GM21381 (cell line): ENCODE data around the gene SH3BP2.
A peak's percentile ranks its signal among the peaks of the same experiment; 100 is the strongest.

Experiments used
- ATAC-seq: cut with Tn5 transposase; IDR thresholded peaks from one replicate; pipeline ENCODE4 v1.9.1; 2021; ENCODE audit warnings: mild to moderate bottlenecking, moderate library complexity; ENCODE audit not compliant: unreplicated experiment

Gene SH3BP2

GRCh38 chr4:2831611-2832308, 38.9 kb downstream of the SH3BP2 start:
- no peak for ATAC-seq

- peak; percentile 70 for ATAC-seq
Measured at GRCh38 chr4:2832309-2832980, 39.6 kb downstream of the SH3BP2 start.

DNA sequence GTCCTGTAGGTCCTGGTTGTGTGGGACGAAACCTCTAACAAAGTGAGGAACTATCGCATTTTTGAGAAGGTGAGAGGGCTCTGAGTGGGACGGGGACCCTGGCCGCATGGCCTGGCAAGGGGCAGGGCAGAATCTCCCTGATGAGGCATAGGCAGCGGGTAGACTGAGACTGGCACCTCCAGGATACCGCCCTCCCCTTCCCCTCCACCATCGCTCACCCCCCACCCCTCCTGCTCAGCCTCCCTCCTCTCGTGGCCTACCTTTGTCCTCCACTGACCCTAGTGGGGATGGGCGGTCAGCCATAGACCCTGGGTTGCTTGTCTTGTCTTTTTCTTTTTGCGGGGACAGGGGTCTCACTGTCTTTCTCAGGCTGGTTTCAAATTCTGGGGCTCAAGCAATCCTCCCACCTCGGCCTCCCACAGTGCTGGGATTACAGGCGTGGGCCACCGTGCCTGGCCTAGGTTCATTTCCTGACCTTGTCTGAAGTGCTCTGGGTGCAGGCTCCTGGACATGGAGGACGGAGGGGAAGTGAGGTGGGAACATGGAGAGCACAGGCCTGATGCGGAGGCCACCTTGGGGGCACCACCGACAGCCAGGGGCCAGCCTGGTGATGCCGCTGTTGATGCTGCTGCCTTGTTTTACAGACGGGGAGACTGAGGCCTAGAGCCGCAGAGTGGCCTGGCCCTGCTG, 40.2 kb downstream of the SH3BP2 start:
- ATAC-seq: peak; percentile 4

GRCh38 chr4:2833671-2834000, 40.8 kb downstream of the SH3BP2 start:
- ATAC-seq: no peak

DNA sequence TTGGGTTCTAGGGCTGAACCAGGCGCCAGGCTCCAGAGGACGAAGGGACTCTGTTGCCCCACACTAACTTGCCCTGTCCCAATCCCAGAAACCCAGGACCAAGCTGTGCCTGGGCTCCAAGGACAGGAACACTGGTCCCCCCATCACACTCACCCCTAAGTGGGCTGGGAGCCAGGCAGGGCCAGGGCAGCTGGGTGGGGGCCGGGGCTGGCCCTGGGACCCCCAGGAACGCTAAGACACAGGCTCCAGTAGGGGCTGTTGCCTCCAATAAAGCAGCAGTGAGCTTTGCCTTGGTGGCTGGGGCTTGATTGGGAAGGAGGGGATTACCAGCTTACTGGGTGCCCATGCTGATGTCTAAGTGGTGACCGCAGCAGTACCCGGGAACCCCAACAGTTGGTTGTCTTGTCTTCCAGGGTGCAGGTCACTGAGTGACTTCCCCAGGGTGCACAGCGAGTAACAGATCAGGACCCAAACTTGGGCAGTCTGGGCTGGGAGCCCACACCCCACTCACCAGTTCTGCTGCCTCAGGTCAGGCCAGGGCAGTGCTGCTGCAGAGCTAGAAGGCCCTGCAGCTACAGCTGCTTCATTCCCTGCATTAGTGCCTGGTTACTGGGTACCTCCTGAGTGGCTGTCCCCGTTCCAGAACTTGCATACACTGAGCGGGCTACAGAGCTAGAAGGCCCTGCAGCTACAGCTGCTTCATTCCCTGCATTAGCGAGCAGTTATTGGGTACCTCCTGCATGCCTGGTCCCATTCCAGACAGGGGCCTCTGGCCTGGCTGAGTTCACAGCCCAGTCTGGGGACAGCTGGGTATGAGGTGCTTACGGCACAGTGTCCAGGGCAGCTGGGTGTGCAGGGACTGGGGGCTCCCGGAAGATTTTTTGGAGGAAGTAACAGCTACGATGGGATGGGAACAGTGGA, 41.4 kb downstream of the SH3BP2 start:
- no peak for ATAC-seq

- ATAC-seq: no peak
Measured at GRCh38 chr4:2835978-2836377, 43.1 kb downstream of the SH3BP2 start.

- ATAC-seq: no peak
Measured at GRCh38 chr4:2836391-2836859, 43.5 kb downstream of the SH3BP2 start.

GRCh38 chr4:2837110-2837903, 44.4 kb downstream of the SH3BP2 start:
- ATAC-seq: no peak

DNA sequence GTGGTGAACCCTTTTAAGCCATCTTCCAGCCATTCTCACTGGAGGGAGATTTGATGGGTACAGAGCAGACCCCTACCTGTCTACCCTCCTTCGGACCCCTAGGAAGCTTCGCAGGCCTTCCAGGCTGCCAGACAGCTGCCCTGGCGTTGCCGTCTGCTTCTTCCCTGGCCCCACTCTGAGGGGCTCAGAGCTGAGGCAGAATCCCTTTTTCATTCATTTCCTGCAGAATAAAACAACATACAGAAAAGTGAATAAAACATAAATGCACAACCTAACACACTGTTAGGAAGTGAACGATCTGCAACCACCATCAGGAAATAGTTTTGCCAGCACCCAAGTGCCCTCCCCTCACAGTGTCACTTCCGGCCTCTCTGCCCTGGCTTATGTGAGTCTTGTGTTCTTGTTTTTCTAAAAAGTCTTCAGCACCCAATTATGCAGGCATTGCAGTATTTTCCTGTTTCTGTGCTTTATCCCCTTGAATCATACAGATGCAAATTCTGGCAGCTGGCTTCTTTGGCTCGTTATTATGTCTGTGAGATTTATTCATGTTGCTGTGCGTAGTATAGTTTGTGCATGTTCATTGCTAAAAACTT, 45.1 kb downstream of the SH3BP2 start:
- no peak for ATAC-seq

GRCh38 chr4:2839060-2839459, 46.2 kb downstream of the SH3BP2 start:
- no peak for ATAC-seq

DNA sequence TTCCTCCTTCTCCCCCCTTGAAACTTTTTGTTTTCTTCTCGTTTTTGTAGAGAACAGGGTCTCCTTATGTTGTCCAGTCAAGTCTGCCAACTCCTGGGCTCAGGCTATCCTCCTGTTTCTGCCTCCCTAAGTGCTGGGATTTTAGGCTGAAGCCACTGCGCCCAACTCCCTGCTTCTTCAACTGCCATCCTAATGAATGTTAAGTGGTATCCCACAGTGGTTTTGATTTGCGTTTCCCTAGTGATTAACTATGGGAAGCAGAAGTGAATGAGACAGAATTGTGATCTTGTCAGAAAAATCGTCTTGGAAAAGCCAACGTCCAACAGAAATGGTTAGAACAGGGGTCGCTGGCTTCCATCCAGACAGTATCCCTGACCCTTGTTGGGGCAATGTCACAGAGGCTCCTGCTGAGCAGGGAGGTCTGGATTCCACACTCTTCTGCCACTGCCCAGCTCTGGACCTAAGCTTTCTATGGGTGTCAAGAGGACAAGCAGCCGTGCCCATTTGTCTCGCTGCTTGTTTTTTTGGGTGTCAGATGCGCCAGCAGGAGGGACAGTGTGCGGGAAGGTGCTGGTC, 49.9 kb downstream of the SH3BP2 start:
- ATAC-seq: no peak

- peak; percentile 78 for ATAC-seq
Measured at GRCh38 chr4:2843263-2843940, 50.5 kb downstream of the SH3BP2 start, which contains the start of gene ADD1. Gene ADD1, plus strand, starts transcription at chr4:2843844. Its CDS starts 32,072 bp downstream, at chr4:2875916.

DNA sequence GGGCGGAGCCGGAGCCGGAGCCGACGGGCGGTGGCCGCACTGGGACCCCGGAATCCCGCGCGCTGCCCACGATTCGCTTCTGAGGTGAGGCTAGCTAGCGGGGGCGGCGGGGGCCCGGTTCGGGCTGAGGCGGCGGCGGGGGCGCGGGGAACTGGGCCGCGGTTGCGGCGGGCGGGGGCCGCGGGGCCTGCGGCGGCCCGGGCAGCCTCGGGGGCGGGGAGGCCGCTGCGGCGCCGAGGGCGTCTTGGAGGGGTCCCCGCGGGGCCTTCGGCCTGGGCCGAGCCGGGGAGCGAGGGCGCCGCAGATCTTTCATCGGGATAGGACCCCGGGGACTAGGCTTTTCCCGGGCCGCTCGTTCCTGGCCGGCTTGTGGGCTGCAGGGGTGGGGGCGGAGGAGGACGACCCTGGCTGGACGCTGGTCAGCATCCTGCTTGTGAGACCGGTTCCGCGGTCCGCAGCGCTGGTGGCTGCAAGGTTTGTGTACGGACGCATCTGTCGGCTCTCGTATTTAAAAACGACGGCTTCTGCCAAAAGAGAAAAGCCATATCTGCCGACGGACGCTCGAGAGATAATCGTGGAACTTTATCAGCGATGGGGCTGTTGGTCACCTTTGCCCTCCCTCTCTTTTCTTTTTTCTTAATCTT, 51.2 kb downstream of the SH3BP2 start:
- ATAC-seq: peak; percentile 19

DNA sequence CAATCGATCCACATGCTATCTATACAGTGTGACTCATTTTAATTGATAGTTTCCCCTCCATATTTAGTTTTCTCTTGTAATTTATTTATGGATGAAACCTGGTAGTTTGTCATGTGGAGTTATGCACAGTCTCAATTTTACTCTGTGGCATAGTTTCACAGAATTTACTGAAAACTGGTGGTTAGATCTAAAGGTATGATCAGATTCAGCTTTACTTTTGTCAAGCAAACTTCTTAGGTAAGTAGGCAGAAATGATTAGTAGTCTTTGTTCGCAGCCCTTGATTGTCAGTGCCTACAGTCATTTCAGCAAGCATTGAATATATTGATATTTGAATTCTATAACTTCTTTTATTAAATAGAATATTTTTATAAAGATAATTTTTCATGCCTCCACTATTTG, 53.3 kb downstream of the SH3BP2 start:
- no peak for ATAC-seq

GRCh38 chr4:2847302-2847871, 54.5 kb downstream of the SH3BP2 start:
- ATAC-seq: no peak

GRCh38 chr4:2848449-2848848, 55.6 kb downstream of the SH3BP2 start:
- ATAC-seq: no peak

GRCh38 chr4:2849267-2850152, 56.6 kb downstream of the SH3BP2 start:
- no peak for ATAC-seq
